Measurements from ENCODE around the gene GATA2. TPM values are rescaled to one million over a fixed set of nuclear protein-coding genes. Genes with fewer than 3 reads are reported as not detected.
A peak's percentile ranks its signal among the peaks of the same experiment; 100 is the strongest.

Gene GATA2
- total and polyA plus RNA-seq, 4 experiments from 2014 or later = not detected

DNA sequence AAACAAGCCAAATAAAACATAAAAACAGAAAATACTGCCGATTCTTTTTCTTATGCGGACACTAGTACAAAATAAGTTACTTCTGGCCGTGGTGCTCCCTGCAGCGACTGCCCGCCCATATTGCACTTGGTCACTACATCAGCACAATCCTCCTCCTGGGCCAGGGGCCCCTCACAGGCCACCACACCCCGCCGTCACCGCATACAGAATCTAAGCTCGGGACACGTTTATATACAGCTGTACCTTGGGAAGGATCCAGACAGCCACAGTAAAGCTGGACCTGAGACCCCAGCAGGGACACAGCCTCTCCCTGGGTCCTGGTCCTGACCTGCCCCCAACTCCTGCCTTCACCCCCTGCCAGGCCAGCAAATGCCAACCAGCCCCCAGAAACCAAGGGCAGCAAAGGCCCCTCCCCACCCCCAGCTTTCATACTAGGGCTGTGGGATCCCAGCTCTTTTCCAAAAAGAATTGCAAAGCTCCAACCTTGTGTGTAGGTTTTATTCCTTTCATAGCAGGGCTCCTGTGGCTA lies 13.4 kb downstream of the GATA2 start:
- POLR2A ChIA-PET (ENCODE audit: partially characterized antibody) = no interaction called here
- Histone ChIP-seq H3K4me3 (ENCODE audit: low read length in 2 of 2) (no peak overlapping the region), H3K9me3 (ENCODE audit: control insufficient read depth in 1 of 2, low read length in 2 of 2) (no peaks in the 10 kb centered on the region), H3K36me3 (ENCODE audit: insufficient read depth, low read length) (no peaks in the 10 kb centered on the region), H3K27ac (ENCODE audit: low read depth, low read length) (no peak overlapping the region), H3K27me3 (ENCODE audit: insufficient read depth, low read length) (peaks cover 25% of the 10 kb centered on the region), H3K4me1 (ENCODE audit: insufficient read depth, low read length) (peaks cover 14% of the 10 kb centered on the region)
- Mint-ChIP-seq H3K36me3 (peaks cover 0 to 3% of the 10 kb centered on the region in 2 donors), H3K27ac (peak overlapping the region in 1 of 7 donors; percentile 72), H3K27me3 (peaks cover 28 to 51% of the 10 kb centered on the region in 2 donors), H3K4me1 (peaks cover 7 to 20% (median 12%) of the 10 kb centered on the region in 4 donors), H3K4me3 (no peak overlapping the region), H3K9me3 (no peaks in the 10 kb centered on the region)
- intact Hi-C loops (cut with micrococcal nuclease) = no loop called here
- CTCF ChIA-PET (ENCODE audit: partially characterized antibody) = interaction anchor here (0.6 kb wide), 1 partner anchor 471 kb away, joined by 3 read pairs; no protein-coding TSS in a partner anchor
- no peak for DNase-seq

DNA sequence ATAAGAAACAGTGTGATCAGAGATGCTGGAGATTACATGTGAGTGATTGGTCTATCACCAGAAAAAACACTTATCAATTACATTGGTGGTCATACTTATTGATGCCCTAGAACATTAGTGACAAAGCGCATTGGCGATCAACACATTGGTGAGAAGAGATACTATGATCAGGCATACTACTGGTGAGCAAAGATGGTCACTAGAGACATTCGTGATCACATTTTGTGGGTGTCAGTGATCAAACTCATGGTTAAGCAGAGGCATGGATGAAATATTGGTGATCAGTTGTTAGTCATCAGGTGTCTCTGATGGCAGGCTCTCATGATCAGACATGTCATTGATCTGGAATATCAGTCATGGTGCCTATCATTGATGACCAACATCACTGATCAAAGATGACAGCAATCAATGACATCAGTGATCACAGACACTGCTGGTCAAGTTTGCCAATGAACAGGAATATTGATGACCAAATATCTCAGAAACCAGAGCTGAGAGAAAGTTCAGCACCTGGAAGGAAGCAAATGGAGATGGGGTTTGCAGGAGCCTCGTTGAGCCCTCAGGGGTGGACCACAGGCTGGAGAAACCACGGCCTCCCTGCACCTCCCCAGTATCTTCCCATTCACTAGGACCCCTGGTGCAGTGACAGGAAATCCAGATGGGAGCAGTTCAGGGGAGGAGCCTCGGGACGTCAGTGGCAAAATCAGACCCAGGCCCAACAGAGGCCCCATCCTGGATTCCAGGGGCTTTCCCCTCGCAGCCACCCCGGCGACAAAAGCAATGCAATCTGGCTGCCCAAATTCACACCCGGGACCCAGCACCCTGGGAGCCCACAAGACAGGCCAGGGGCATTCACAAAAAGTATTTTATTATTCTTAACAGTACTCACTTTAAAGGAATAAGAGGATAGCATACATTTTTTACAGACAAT lies 14.2 kb downstream of the GATA2 start:
- H3K36me3 Mint-ChIP-seq = peaks cover 0 to 3% of the 10 kb centered on the region in 2 donors
- ChIA-PET CTCF (ENCODE audit: partially characterized antibody) (no interaction called here), POLR2A (ENCODE audit: partially characterized antibody) (no interaction called here)

GRCh38 chr3:128476659-128477058 lies 16.3 kb downstream of the GATA2 start:
- POLR2A ChIA-PET (ENCODE audit: partially characterized antibody) = no interaction called here
- intact Hi-C loops (cut with micrococcal nuclease) = no loop called here
- Histone ChIP-seq H3K4me1 (ENCODE audit: insufficient read depth, low read length) (no peaks in the 10 kb centered on the region), H3K9me3 (ENCODE audit: control insufficient read depth in 1 of 2, low read length in 2 of 2) (no peaks in the 10 kb centered on the region), H3K4me3 (ENCODE audit: low read length in 2 of 2) (no peak overlapping the region), H3K36me3 (ENCODE audit: insufficient read depth, low read length) (no peaks in the 10 kb centered on the region), H3K27me3 (ENCODE audit: insufficient read depth, low read length) (no peaks in the 10 kb centered on the region), H3K27ac (ENCODE audit: low read depth, low read length) (no peak overlapping the region)
- H3K27ac Mint-ChIP-seq = peak overlapping the region in 1 of 7 donors; percentile 25
- H3K4me1 Mint-ChIP-seq = peaks cover 0 to 2% (median 0%) of the 10 kb centered on the region in 4 donors
- DNase-seq = no peak
- no peak overlapping the region for H3K4me3 Mint-ChIP-seq
- H3K36me3 Mint-ChIP-seq = no peaks in the 10 kb centered on the region
- H3K9me3 Mint-ChIP-seq = no peaks in the 10 kb centered on the region
- peaks cover 13 to 40% of the 10 kb centered on the region in 2 donors for H3K27me3 Mint-ChIP-seq
- CTCF ChIA-PET (ENCODE audit: partially characterized antibody) = interaction anchor here (1.1 to 1.4 kb wide), 2 partner anchors 22 to 28 kb away, joined by 3 to 4 read pairs; no protein-coding TSS in a partner anchor

More for the DNA sequence above, 14.2 kb downstream of the GATA2 start:
- Mint-ChIP-seq H3K4me3 (no peak overlapping the region), H3K9me3 (no peaks in the 10 kb centered on the region), H3K4me1 (peaks cover 7 to 17% (median 10%) of the 10 kb centered on the region in 4 donors), H3K27ac (no peak overlapping the region), H3K27me3 (peaks cover 24 to 51% of the 10 kb centered on the region in 2 donors)
- Histone ChIP-seq H3K27me3 (ENCODE audit: insufficient read depth, low read length) (peaks cover 20% of the 10 kb centered on the region), H3K36me3 (ENCODE audit: insufficient read depth, low read length) (no peaks in the 10 kb centered on the region), H3K4me1 (ENCODE audit: insufficient read depth, low read length) (peaks cover 12% of the 10 kb centered on the region), H3K27ac (ENCODE audit: low read depth, low read length) (no peak overlapping the region), H3K9me3 (ENCODE audit: control insufficient read depth in 1 of 2, low read length in 2 of 2) (no peaks in the 10 kb centered on the region), H3K4me3 (ENCODE audit: low read length in 2 of 2) (no peak overlapping the region)
- intact Hi-C loops (cut with micrococcal nuclease) = no loop called here
- DNase-seq = no peak

DNA sequence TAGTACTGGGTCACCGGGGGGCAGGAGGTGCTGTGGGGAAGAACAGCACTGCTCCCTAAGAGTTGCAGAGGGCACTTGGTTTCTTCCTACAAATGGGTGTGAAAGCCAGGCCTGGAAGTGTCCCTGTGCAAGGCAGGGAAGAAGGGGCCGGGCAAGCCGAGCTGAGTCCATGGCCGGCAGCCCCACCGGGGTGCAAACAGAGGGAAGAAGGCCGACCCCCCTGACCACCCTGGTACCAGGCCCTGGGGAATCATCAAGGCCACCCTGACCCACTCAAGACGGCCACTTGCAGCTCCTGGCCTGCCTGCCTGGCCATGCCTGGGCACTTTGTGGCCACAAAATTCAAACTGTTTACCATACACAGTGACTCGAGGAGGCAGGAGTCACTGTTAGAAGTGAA lies 17.6 kb downstream of the GATA2 start:
- Mint-ChIP-seq H3K36me3 (no peaks in the 10 kb centered on the region), H3K4me1 (peaks cover 0 to 2% (median 0%) of the 10 kb centered on the region in 4 donors), H3K27ac (no peak overlapping the region), H3K4me3 (no peak overlapping the region), H3K27me3 (peaks cover 13 to 40% of the 10 kb centered on the region in 2 donors), H3K9me3 (no peaks in the 10 kb centered on the region)
- Histone ChIP-seq H3K4me3 (ENCODE audit: low read length in 2 of 2) (no peak overlapping the region), H3K36me3 (ENCODE audit: insufficient read depth, low read length) (no peaks in the 10 kb centered on the region), H3K4me1 (ENCODE audit: insufficient read depth, low read length) (no peaks in the 10 kb centered on the region), H3K9me3 (ENCODE audit: control insufficient read depth in 1 of 2, low read length in 2 of 2) (no peaks in the 10 kb centered on the region), H3K27ac (ENCODE audit: low read depth, low read length) (no peak overlapping the region), H3K27me3 (ENCODE audit: insufficient read depth, low read length) (no peaks in the 10 kb centered on the region)
- POLR2A ChIA-PET (ENCODE audit: partially characterized antibody) = no interaction called here
- DNase-seq = no peak
- intact Hi-C loops (cut with micrococcal nuclease) = no loop called here
- CTCF ChIA-PET (ENCODE audit: partially characterized antibody) = interaction anchor here (1.4 kb wide), 1 partner anchor 27 kb away, joined by 4 read pairs; no protein-coding TSS in a partner anchor

DNA sequence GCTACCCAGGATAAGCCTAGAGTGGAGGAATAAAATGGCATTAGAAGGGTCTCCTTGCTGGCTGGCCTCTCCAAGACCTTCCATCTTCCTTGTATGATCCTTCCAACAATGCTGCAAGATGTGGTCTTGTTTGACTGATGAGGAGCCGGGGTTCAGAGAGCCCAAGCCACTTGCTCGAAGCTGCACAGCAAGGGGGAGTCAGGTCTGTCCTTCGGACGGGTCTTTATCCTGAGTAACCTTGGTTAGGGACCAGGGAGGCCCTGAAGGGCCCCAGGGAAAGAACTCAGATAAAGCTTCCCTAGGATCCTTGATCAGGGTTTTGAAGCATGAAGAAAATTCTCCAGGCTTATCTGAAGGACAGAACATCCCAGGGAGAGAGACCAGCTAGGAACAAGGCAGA lies 19.3 kb downstream of the GATA2 start:
- no peaks in the 10 kb centered on the region for H3K4me1 ChIP-seq (ENCODE audit: insufficient read depth, low read length)
- intact Hi-C loops (cut with micrococcal nuclease) = no loop called here
- H3K27ac ChIP-seq (ENCODE audit: low read depth, low read length) = no peak overlapping the region
- no peaks in the 10 kb centered on the region for H3K36me3 ChIP-seq (ENCODE audit: insufficient read depth, low read length)
- CTCF ChIA-PET (ENCODE audit: partially characterized antibody) = no interaction called here
- no peaks in the 10 kb centered on the region for H3K27me3 ChIP-seq (ENCODE audit: insufficient read depth, low read length)
- no peaks in the 10 kb centered on the region for H3K9me3 Mint-ChIP-seq
- H3K4me3 Mint-ChIP-seq = no peak overlapping the region
- no peaks in the 10 kb centered on the region for H3K9me3 ChIP-seq (ENCODE audit: control insufficient read depth in 1 of 2, low read length in 2 of 2)
- H3K4me1 Mint-ChIP-seq = peaks cover 0 to 2% (median 0%) of the 10 kb centered on the region in 4 donors
- H3K27ac Mint-ChIP-seq = peak overlapping the region in 1 of 7 donors; percentile 6
- peaks cover 7 to 33% of the 10 kb centered on the region in 2 donors for H3K27me3 Mint-ChIP-seq
- DNase-seq = no peak
- POLR2A ChIA-PET (ENCODE audit: partially characterized antibody) = no interaction called here
- H3K36me3 Mint-ChIP-seq = no peaks in the 10 kb centered on the region
- no peak overlapping the region for H3K4me3 ChIP-seq (ENCODE audit: low read length in 2 of 2)

GRCh38 chr3:128473180-128473519 lies 19.9 kb downstream of the GATA2 start:
- H3K4me3 ChIP-seq (ENCODE audit: low read length in 2 of 2) = no peak overlapping the region
- POLR2A ChIA-PET (ENCODE audit: partially characterized antibody) = no interaction called here
- Mint-ChIP-seq H3K36me3 (no peaks in the 10 kb centered on the region), H3K4me1 (peaks cover 0 to 2% (median 0%) of the 10 kb centered on the region in 4 donors), H3K27ac (no peak overlapping the region), H3K27me3 (peaks cover 2 to 27% of the 10 kb centered on the region in 2 donors), H3K4me3 (no peak overlapping the region), H3K9me3 (no peaks in the 10 kb centered on the region)
- H3K4me1 ChIP-seq (ENCODE audit: insufficient read depth, low read length) = no peaks in the 10 kb centered on the region
- no peaks in the 10 kb centered on the region for H3K9me3 ChIP-seq (ENCODE audit: control insufficient read depth in 1 of 2, low read length in 2 of 2)
- no peak overlapping the region for H3K27ac ChIP-seq (ENCODE audit: low read depth, low read length)
- CTCF ChIA-PET (ENCODE audit: partially characterized antibody) = no interaction called here
- intact Hi-C loops (cut with micrococcal nuclease) = no loop called here
- H3K27me3 ChIP-seq (ENCODE audit: insufficient read depth, low read length) = no peaks in the 10 kb centered on the region
- no peaks in the 10 kb centered on the region for H3K36me3 ChIP-seq (ENCODE audit: insufficient read depth, low read length)
- no peak for DNase-seq

GRCh38 chr3:128472449-128473179 lies 20.4 kb downstream of the GATA2 start:
- Histone ChIP-seq H3K27ac (ENCODE audit: low read depth, low read length) (no peak overlapping the region), H3K27me3 (ENCODE audit: insufficient read depth, low read length) (no peaks in the 10 kb centered on the region), H3K36me3 (ENCODE audit: insufficient read depth, low read length) (no peaks in the 10 kb centered on the region), H3K4me3 (ENCODE audit: low read length in 2 of 2) (no peak overlapping the region), H3K4me1 (ENCODE audit: insufficient read depth, low read length) (no peaks in the 10 kb centered on the region), H3K9me3 (ENCODE audit: control insufficient read depth in 1 of 2, low read length in 2 of 2) (no peaks in the 10 kb centered on the region)
- no peak overlapping the region for H3K4me3 Mint-ChIP-seq
- peaks cover 2 to 22% of the 10 kb centered on the region in 2 donors for H3K27me3 Mint-ChIP-seq
- DNase-seq = no peak
- H3K4me1 Mint-ChIP-seq = peaks cover 0 to 2% (median 0%) of the 10 kb centered on the region in 4 donors
- intact Hi-C loops (cut with micrococcal nuclease) = no loop called here
- H3K9me3 Mint-ChIP-seq = no peaks in the 10 kb centered on the region
- CTCF ChIA-PET (ENCODE audit: partially characterized antibody) = no interaction called here
- no peak overlapping the region for H3K27ac Mint-ChIP-seq
- no peaks in the 10 kb centered on the region for H3K36me3 Mint-ChIP-seq
- POLR2A ChIA-PET (ENCODE audit: partially characterized antibody) = no interaction called here

All from CD4-positive, alpha-beta memory T cell (primary cell).